Kidney epithelial cell (primary cell): ENCODE data around the gene KCNQ4. TPM values are rescaled to one million over a fixed set of nuclear protein-coding genes. Genes with fewer than 3 reads are reported as not detected.

Experiments
- DNase-seq: peaks from one replicate; pipeline ENCODE4 v3.0.0-alpha.2; 2010; ENCODE audit warnings: low read depth
- H3K27me3 ChIP-seq: 2 replicates; pipeline ENCODE4 v1.6.0; 2011; ENCODE audit warnings: low read length; ENCODE audit not compliant: control insufficient read depth, insufficient read depth
- H3K36me3 ChIP-seq: 2 replicates; pipeline ENCODE4 v1.5.1; 2011; ENCODE audit warnings: low read length; ENCODE audit not compliant: control insufficient read depth, insufficient read depth
- H3K4me3 ChIP-seq: 2 replicates; pipeline ENCODE4 v1.5.1; 2011; ENCODE audit warnings: low read depth, mild to moderate bottlenecking, control low read depth, low read length
- CTCF ChIP-seq: IDR thresholded peaks from 2 replicates; pipeline ENCODE4 v1.5.1; 2011; ENCODE audit warnings: mild to moderate bottlenecking, moderate library complexity, low read length, control low read depth, inconsistent platforms; ENCODE audit not compliant: insufficient read depth, poor library complexity, severe bottlenecking
- total RNA-seq: library from RNA; depleted of rRNA; stranded (reverse); fragments of >200 nt; gene quantifications from 2 replicates; pipeline ENCODE4 v1.2.3, GENCODE V29; 2015

The KCNQ4 gene
- total RNA-seq, 1 donor from 2014 or later: 2.8 TPM

- no peak for DNase-seq
- Histone ChIP-seq H3K27me3 (no peaks in the 10 kb centered on the region), H3K36me3 (no peaks in the 10 kb centered on the region), H3K4me3 (no peak overlapping the region)
- no peak for TF ChIP-seq CTCF
These were observed 20.3 kb downstream of the KCNQ4 start for GRCh38 chr1:40803902-40804301.

GRCh38 chr1:40806240-40806639 is 22.7 kb downstream of the KCNQ4 start:
- no peak for DNase-seq
- H3K36me3 ChIP-seq: no peaks in the 10 kb centered on the region
- no peak overlapping the region for H3K4me3 ChIP-seq
- no peaks in the 10 kb centered on the region for H3K27me3 ChIP-seq
- no peak for TF ChIP-seq CTCF

GRCh38 chr1:40806731-40807695 is 23.4 kb downstream of the KCNQ4 start:
- no peak overlapping the region for H3K4me3 ChIP-seq
- DNase-seq: no peak
- no peaks in the 10 kb centered on the region for H3K27me3 ChIP-seq
- no peaks in the 10 kb centered on the region for H3K36me3 ChIP-seq
- TF ChIP-seq CTCF: no peak

- H3K4me3 ChIP-seq: no peak overlapping the region
- no peaks in the 10 kb centered on the region for H3K36me3 ChIP-seq
- H3K27me3 ChIP-seq: no peaks in the 10 kb centered on the region
- no peak for TF ChIP-seq CTCF
- DNase-seq: no peak
These were observed 24.4 kb downstream of the KCNQ4 start for GRCh38 chr1:40808002-40808401.

GRCh38 chr1:40808444-40808843 is 24.9 kb downstream of the KCNQ4 start:
- H3K4me3 ChIP-seq: no peak overlapping the region
- H3K36me3 ChIP-seq: no peaks in the 10 kb centered on the region
- no peak for DNase-seq
- H3K27me3 ChIP-seq: no peaks in the 10 kb centered on the region
- TF ChIP-seq CTCF: no peak
